ENCODE results near the gene TBC1D14.
A peak's percentile ranks its signal among the peaks of the same experiment; 100 is the strongest.
"Not testable (repeated sequence)": the region's sequence is repeated elsewhere in the genome, so short reads cannot be mapped to it uniquely, and the experiment has no call there.

TBC1D14 gene

GRCh38 chr4:6909113-6909969 is at the start of gene TBC1D14:
Gene TBC1D14, plus strand, starts transcription at chr4:6909826. Its CDS starts 13,564 bp downstream, at chr4:6923390.
- DNase-seq: peak; percentile 60

GRCh38 chr4:6868386-6868785 is 41.2 kb upstream of the TBC1D14 start:
- DNase-seq: no peak

DNA sequence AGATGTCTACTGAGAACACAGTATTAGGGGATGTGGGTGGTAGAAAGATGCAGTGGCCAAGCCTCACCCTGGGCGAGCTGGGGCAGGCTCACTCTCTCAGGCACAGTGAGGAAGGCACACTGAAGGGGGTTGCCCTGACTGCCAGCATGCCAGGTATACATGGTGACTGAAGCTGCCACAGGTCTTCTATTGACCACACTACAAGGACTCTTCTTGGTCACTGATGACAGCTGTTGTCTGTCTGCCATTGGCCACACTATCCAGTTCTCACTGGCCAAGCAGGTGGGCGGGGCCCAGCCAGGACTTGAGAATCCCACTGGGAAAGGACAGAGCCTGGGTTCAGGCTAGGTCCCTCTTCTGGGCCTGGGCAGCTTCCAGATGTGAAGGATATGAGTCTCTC is 39.7 kb upstream of the TBC1D14 start:
- no peak for DNase-seq

- no peak for DNase-seq
These were observed 36.3 kb upstream of the TBC1D14 start for GRCh38 chr4:6873291-6873690.

DNA sequence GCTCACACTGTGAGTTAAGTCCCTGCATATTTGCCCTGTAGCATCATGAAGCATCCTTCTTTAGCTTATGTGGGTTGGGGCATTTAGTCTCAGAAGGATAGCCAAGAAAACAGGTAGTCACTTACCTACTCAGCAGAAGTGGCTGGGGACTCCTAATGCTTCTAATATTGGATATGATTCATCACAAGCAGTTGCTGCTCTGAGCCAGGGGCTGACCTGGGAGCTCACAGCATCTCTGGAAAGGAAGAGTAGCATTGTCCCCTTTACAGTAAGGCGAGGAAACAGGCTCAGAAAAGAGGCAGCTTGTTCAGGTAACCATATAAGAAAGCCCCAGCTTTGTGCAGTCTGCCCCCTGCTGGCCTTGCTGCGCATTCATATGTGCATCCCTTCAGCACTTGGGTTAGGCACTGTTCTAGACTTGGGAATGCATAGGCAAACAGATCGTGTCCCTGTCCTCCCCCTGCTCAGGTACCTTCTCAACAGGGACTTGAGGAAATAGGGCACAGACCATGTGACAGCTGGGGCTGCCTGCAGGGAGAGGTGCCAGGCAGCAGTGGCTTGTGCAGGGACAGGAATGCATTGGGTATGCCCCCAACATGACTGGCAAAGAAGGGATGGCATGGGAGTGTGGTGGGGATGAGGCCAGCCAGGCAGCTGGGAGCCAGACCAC is 35.7 kb upstream of the TBC1D14 start:
- no peak for DNase-seq

DNA sequence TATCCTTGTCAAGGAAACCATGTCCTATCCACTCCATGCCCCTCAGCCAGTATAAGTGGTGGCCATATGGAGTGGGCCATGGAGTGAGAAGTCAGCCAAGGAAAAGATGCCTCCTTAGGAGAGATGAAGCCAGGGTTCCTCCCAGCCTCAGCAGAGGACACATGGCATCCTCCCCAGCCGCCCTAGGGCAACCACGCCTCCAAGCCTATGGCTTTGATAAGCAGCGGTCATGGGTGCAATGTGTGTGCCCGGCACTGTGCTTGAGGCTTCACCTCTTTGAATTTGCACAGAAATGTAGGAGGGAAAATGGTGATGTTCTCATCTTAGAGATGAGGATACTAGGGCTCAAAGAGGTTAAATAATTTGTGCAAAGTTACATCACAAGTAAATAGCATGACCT is 34.6 kb upstream of the TBC1D14 start:
- DNase-seq: no peak

DNA sequence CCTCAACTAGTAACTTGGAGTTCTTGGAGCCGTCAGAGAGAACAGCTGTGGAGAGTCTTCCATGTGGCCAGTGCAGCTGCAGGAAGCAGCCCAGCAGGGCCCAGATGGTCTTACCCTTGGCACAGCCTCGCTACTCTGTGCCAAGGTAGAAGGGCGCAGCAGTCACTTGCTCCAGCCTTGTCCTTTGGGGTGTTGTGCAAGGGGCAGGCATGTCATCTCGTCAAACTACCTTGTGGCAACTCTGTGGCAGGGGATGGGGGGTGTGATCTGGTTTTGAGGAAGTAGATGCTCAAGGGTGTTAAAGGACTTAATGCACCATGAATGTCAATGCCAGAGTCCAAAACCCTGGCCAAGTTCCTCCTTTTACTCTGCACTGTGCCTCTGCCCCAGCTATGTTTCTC is 34.2 kb upstream of the TBC1D14 start:
- no peak for DNase-seq

GRCh38 chr4:6876440-6876839 is 33.2 kb upstream of the TBC1D14 start:
- DNase-seq: no peak

- no peak for DNase-seq
These were observed 32.6 kb upstream of the TBC1D14 start for GRCh38 chr4:6877067-6877466.

- DNase-seq: no peak
These were observed 31.1 kb upstream of the TBC1D14 start for GRCh38 chr4:6878451-6879059.

GRCh38 chr4:6880691-6881090 is 28.9 kb upstream of the TBC1D14 start:
- DNase-seq: no peak

DNA sequence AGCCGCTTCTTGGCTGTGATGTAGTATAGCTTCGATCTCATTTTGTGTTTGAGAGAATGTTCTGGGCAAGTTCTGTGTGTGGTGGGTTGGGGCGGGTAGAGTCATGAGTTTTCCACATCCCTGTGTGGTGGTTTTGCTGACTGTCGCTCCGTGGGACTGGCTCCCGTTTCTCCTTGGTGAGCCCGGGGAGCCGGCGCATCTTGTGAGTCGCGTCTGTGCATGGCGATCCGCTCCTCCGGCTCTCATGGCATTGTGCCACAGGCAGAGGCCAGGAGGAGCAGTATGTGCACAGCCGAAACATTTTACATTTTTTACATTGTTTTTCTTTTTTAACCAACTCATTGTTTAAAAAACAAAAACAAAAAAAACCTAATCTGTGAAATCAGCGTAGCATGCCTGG is 27.7 kb upstream of the TBC1D14 start:
- DNase-seq: no peak

GRCh38 chr4:6884341-6884870 is 25.2 kb upstream of the TBC1D14 start:
- no peak for DNase-seq

- no peak for DNase-seq
These were observed 23.6 kb upstream of the TBC1D14 start for GRCh38 chr4:6885953-6886557.

- no peak for DNase-seq
These were observed 22.7 kb upstream of the TBC1D14 start for GRCh38 chr4:6886886-6887285.

GRCh38 chr4:6887591-6888371 is 21.8 kb upstream of the TBC1D14 start:
- DNase-seq: no peak

DNA sequence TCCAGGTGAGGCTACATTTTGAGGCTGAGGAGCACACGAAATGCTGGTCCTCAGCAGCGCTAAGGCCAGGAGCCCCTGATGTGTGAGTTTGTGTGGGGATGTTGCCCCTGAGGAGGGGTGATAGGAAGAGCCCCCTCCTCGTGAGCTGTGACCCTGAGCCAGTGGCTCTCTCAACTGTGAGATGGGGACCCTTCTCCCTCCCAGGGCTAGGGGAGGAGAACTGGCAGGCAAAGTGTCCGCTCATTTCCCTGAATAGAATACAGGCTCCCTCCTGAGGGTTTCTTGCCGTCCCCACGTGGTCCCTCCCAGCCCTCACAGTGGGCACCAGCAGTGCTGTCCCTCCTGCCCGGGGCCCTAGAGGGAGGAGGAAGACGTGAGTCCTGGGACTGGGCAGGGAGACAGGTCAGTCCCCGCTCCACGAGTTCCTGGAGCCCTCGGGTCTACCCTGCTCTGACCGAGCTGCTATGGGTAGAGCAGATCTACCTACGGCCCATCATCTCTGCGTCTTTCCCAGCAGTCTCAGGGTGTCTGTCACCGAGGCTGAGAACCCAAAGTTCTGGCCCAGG is 21.0 kb upstream of the TBC1D14 start:
- DNase-seq: no peak

DNA sequence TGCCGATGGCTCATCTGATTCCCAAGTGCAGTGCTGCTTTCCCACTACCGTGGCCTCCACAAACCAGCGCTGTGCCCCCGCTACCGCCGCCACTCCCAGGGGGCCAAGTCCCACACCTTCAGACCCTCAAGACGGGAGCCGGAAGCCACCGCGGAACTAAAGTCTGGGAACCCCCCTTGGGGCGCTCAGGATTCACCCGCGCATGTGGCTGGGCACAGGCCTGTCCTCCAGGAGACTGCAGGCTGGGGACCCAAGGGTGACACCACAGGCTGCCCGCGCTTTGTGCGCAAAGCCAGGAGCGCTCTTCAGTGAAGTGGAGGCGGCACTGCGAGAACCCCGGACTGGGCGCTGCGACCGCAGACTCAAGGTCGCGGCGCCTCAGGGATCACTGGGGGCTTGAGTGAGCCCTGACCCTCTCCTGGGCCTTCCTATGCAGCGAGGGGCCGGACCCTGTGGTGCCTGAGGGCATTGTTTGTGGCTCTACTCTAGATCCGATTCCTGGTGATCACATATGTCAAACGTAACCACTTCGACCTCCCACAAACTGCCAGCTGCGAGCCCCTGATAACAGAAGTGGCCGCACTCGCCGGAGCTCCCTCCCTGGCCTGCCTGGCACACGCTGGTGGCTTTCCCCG is 20.4 kb upstream of the TBC1D14 start:
- DNase-seq: no peak

DNA sequence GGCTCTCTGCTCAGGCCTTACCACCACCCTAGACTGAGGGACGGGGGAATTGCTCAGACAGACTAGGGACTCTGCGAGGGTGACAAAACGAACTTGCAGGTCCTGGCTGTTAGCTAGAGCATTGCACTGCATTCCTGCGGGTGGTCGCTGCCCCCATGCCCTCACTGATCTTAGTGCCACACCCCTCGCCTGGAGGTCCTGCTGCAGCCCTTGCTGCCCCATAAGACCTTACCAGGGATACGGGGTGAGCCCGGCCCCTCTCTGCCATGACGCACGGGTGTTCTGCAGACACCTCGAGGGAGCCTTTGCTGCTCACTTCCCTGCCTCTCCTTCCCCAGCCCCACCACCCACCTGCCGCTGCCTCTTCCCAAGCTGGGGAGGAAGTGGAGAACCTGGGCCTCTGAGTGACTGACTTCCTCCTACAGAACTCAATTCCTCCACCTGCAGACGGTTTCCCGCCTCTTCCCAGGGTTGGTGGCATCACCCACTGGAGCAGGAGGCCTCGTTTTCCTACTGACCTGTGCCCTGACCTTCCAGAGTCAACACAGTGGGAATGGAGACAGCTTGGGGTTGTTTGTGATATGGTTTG is 19.8 kb upstream of the TBC1D14 start:
- no peak for DNase-seq

DNA sequence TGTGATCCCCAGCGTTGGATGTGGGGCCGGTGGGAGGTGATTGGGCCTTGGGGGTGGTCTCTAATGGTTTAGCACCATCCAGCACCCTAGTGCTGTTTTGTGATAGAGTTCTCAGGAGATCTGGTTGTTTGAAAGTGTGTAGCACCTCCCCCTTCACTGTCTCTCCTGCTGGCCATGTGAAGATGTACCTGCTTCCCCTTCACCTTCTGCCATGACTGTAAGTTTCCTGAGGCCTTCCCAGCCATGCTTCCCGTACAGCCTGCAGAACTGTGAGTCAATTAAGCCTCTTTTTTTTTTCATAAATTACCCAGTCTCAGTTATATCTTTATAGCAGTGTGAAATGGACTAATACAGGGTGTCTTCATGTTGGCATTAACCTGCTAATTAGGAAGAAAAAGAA is 19.3 kb upstream of the TBC1D14 start:
- no peak for DNase-seq

DNA sequence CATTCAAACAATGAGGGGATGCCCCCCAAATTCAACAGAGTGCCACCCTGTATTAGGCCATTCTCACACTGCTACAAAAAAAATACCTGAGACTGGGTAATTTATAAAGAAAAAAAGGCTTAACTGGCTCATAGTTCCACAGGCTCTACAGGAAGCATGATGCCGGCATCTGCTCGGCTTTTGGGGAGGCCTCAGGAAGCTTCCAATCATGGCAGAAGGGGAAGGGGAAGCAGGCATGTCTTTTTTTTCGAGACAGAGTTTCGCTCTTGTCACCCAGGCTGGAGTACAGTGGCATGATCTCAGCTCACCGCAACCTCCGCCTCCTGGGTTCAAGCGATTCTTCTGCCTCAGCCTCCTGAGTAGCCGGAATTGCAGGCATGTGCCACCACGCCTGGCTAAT is 18.7 kb upstream of the TBC1D14 start:
- not testable (repeated sequence) for DNase-seq
